GM11168 (cell line): ENCODE data around the gene CFAP97D2.
"Not testable (repeated sequence)": the region's sequence is repeated elsewhere in the genome, so short reads cannot be mapped to it uniquely, and the experiment has no call there.

ENCODE experiments used
- in situ Hi-C: fragments of 300-500 bp; cut with MboI; formaldehyde crosslinking; loops from one replicate; pipeline ENCODE4 v1.12.0; 2022; ENCODE audit warnings: low sequenced_read_pairs; ENCODE audit not compliant: unreplicated experiment

The CFAP97D2 gene

DNA sequence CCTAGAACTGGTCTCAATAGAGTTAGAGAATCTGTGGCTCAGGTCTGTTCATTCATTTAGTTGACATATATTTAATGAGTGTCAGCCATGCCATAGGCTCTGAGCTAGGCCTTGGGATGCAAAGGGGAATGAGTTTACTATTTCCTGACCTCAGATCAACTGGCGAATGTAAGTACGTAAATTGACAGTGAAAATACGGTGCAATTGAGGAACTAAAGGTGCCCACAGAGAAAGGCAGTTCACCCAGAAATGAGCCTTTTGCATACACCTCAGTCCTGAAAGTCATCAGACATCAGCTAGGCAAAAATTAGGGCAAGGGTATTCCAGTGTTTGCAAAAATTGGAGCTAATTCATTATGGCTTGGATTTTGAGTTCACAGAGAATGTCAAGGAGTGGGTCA lies 81.8 kb downstream of the CFAP97D2 start:
- in situ Hi-C loops = no loop called here

DNA sequence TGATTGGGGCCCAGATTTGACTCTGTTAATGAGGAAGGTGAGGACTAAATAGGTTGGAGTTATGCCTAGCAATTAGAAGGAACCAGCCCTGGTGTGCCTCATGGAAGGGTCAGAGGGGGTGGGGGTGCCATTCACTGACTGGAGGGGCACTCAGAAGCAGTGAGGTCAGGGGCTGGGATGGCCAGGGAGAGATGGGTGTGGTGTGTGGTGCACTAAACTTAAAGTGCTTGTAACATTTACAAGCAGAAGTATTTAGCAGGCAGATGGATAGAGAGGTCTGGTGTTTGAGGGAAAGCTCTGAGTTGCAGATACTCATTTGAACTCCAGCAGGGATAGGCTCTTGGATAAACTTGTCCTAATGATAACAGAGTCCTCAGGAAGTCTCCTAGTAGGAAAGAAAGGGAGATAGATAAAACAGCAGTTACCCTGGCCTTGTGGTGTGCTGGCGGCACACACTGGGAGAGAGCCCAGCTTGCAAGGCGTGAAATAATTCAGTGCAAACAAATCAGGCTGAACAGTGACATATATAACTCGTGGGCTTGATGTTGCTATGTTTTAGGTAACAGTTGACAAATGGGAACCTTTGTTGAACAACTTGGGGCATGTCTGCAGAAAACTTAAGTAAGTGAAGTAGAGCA lies 82.4 kb downstream of the CFAP97D2 start:
- in situ Hi-C loops = no loop called here

DNA sequence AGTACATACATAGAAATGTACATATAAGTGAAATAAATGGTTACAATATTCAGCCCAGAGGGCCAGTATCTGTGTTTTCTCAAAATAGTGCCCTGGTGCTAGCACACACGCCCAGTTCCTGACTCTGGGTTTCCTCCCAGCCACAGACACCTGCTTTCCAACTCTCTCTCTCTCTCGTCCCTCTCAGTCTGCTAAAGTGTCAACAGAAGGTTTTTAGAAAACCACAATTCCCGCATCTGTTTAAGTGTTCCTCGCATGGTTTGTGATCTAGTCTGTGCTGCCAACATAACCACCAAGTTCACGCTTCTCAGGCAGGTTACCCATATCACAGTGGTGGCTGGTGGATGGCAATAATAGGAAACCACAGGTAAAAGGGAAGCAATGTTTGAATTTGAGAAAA lies 84.5 kb downstream of the CFAP97D2 start:
- in situ Hi-C loops = no loop called here

DNA sequence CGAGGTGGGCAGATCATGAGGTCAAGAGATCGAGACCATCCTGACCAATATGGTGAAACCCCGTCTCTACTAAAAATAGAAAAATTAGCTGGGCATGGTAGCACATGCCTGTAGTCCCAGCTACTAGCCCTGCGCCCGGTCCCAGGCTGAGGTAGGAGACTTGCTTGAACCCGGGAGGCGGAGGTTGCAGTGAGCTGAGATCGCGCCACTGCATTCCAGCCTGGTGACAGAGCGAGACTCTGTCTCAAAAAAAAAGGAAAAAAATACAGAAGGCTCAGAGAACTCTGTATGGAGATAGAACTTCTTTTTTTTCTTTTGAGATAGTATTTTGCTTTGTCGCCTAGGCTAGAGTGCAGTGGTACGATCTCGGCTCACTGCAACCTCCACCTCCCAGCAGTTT lies 85.3 kb downstream of the CFAP97D2 start:
- in situ Hi-C loops = not testable (repeated sequence)

DNA sequence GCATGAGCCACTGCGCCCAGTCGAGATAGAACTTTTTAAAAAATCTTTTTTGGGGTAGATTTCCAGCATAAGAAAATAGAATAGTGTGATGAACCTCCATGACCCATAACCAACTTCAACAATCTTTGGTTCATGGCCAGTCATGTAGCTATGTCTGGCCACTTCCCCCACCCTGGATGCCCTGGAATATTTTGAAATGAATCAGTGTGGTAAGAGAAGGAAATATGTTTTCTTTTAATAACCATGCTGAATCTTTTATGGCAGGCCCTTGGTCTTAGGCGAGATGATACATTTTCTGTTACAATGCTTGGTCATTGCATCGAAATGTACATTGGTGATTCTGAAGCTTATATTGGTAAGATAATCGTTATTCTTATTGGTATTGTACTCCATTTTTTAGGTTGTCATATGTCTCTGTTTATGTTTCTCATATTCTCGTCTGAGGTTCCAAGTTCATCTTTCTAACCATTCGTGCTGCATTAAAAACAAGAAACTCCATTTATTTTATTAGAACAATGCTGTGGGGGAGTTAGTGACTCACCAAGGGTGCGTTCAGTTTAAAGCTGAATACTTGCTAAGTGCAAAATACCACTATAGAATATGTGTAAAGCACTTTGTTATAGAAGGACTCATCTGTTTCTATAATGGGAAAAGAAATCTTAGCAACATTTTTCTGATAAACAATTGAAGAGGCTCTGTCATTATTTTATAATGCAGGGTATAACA lies 86.0 kb downstream of the CFAP97D2 start:
- in situ Hi-C loops = no loop called here

DNA sequence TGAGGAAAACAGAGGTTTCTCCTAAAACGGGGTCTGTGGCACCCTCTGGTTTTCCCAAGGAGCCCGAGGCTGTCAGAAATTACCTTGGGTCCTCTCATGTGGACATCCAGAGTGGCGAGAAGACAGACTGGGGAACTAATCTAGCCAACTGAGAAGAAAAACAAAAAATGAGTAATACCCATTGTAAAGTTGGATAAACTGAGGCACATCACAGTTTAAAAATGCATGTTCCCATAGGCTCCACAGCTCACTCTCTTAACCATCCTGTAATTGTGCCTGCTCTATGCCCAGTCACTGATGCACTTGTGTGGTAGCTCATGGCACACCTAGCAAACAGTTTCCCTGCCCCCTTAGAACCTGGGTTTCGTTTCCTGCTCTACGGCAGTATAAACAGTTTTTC lies 87.2 kb downstream of the CFAP97D2 start:
- in situ Hi-C loops = no loop called here

DNA sequence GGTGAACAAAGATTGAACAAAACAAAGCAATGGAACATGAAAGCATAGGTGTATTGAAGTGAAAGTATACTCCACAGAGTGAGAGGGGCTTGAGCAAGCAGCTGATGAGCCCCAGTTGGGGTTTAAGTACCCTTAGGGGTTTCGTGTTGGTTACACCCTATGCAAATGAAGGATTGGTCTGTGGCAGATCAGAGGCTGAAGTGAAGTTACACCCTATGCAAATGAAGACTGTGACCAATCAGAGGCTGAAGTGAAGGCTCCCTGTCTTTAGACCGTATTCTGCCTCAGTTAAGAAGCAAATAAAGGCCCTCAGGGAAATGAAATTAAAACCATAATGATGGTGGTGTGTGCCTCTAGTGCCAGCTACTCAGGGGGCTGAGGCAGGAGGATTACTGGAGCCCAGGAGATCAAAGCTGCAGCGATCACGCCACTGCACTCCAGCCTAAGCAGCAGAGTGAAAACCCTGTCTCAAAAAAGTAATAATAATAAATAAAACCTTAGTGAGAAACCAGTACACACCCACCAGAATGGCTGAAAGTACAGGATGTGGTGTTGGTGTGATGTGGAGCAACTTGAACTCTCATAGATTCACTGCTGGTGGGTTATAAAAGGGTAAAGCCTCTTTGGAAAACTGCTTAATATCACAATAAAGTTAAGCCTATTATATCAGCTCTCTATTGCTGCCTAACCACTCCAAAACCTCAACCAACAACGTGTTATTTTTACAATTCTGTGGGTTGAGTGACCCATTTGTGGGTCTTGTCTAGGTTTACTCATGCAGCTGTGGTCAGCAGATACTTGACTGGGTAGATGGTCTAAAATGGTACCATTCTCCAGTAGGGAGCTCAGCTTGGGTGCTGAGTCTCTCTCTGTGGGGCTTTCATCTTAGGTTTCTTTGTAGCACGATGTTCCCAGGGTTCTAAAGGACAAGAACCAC lies 89.6 kb downstream of the CFAP97D2 start:
- in situ Hi-C loops = no loop called here

DNA sequence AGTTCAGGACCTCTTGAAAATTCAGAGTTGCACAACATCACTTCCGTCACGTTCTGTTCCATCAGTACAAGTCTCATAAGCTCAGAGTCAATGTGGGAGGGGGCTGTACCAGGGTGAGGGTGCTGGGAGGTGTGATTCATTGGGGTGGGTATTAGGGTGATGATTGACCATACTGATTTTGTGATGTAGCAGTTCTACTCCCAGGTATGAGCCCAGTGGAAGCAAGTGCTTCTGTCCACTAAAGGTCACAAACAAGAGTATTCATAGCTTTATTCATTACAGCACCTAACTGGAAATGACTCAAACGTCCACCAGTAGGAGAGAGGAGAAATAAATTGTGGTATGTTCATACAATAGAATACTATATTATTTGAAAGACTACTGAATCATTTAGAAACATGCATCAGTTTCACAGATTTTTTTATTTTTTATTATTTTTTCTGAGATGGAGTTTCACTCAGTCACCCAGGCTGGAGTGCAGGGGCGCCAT lies 90.3 kb downstream of the CFAP97D2 start:
- in situ Hi-C loops = no loop called here
